Prostate gland (tissue), 2 donors: ENCODE measurements around the gene SCML2. TPM values are rescaled to one million over a fixed set of nuclear protein-coding genes. Genes with fewer than 3 reads are reported as not detected.

Experiments used
- DNase-seq: peaks from one replicate; pipeline ENCODE4 v3.0.0-alpha.2; 2019; ENCODE audit warnings: low spot score
- H3K27ac ChIP-seq, 2 donors: fragments of 200-600 bp; sonication (generic); 2 replicates each; pipeline ENCODE4 v1.5.1; 2017 to 2019
- H3K27me3 ChIP-seq: fragments of 200-600 bp; sonication (generic); replicated peaks from 2 replicates; pipeline ENCODE4 v1.5.1; 2019; ENCODE audit not compliant: insufficient read depth
- H3K36me3 ChIP-seq, 2 donors: fragments of 200-600 bp; sonication (generic); 1 replicate in 1 of 2; 2 replicates in 1 of 2; pipeline versions ENCODE4 v1.5.1 to v1.8.1; 2017 to 2019
- H3K4me1 ChIP-seq: fragments of 200-600 bp; sonication (generic); replicated peaks from 2 replicates; pipeline ENCODE4 v1.5.1; 2019
- H3K4me3 ChIP-seq, 2 donors: fragments of 200-600 bp; sonication (generic); 2 replicates each; pipeline ENCODE4 v1.5.1; 2017 to 2019
- H3K9me3 ChIP-seq: fragments of 200-600 bp; sonication (generic); 2 replicates; pipeline ENCODE4 v1.5.1; 2017
- POLR2A ChIP-seq: fragments of 450-650 bp; IDR thresholded peaks from one replicate; pipeline ENCODE4 v1.6.1; 2016; ENCODE audit warnings: antibody characterized with exemption, mild to moderate bottlenecking
- POLR2AphosphoS5 ChIP-seq: sonication (generic); formaldehyde crosslinking; IDR thresholded peaks from one replicate; pipeline ENCODE4 v1.6.1; 2017; ENCODE audit warnings: antibody characterized with exemption
- WGBS: methylation state at CpG from one replicate; pipeline ENCODE4 v1.1.5; 2018; 5-methylcytosine and 5-hydroxymethylcytosine counted together
- intact Hi-C: fragments of 100-400 bp; cut with DNase I; formaldehyde crosslinking; loops from one replicate; pipeline ENCODE4 v1.14.2; 2022
- total RNA-seq, 2 donors: library from RNA; depleted of rRNA; stranded (reverse); fragments of >200 nt; gene quantifications; one replicate each; pipeline ENCODE4 v1.1.0, GENCODE V29; 2016
- TF ChIP-seq, protein P1 (sequence below), 4 experiments: fragments of 200-600 bp in 2 of 4; fragments of 450-650 bp in 2 of 4; sonication (generic) in 2 of 4; IDR thresholded peaks; 1 replicate in 3 of 4; 2 replicates in 1 of 4; pipeline ENCODE4 v1.5.1; 2016 to 2019; ENCODE audit warnings: antibody characterized with exemption in 4 of 4, mild to moderate bottlenecking in 2 of 4, moderate library complexity in 2 of 4

Gene SCML2
- total RNA-seq, 2 donors from 2014 or later, result 0.36 to 10.6 TPM

- H3K4me3 ChIP-seq, result no peak overlapping the region
- no peaks in the 10 kb centered on the region for H3K27me3 ChIP-seq
- intact Hi-C loops, result no loop called here
- no peak for DNase-seq
- no peaks in the 10 kb centered on the region for H3K36me3 ChIP-seq
- WGBS, result 93% methylated on average over 3 of the region's 4 CpGs
- H3K27ac ChIP-seq, result no peak overlapping the region
- H3K9me3 ChIP-seq, result no peaks in the 10 kb centered on the region
- no peak for TF ChIP-seq POLR2AphosphoS5
- H3K4me1 ChIP-seq, result no peaks in the 10 kb centered on the region
Observed at GRCh38 chrX:18278449-18278848, 76.0 kb downstream of the SCML2 start.

DNA sequence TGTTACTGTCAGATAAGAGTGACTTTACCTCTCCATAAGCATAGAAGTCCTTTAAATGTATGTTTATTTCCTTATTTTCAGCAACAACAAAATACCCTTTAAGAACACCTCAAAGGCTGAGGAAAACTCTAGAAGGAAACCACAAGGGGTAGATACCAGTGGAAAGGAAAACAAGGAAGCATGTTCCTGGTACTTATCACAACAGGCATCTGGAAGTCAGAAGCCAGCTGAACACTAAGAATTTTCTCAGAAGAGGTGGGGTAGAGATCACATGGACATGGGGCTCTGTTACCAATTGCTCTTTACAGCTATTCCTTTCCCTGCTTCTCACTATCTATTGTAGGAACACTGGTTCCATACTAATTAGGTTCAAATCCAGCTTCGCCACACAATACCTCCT, 82.3 kb downstream of the SCML2 start:
- H3K4me1 ChIP-seq, result no peaks in the 10 kb centered on the region
- DNase-seq, result no peak
- no peak overlapping the region for H3K27ac ChIP-seq
- no peaks in the 10 kb centered on the region for H3K9me3 ChIP-seq
- H3K27me3 ChIP-seq, result no peaks in the 10 kb centered on the region
- intact Hi-C loops, result no loop called here
- no peak overlapping the region for H3K4me3 ChIP-seq
- no peaks in the 10 kb centered on the region for H3K36me3 ChIP-seq
- WGBS, result 100% methylated on average over 1 of the region's 1 CpG
- TF ChIP-seq POLR2A, result no peak
- TF ChIP-seq, protein P1, sequence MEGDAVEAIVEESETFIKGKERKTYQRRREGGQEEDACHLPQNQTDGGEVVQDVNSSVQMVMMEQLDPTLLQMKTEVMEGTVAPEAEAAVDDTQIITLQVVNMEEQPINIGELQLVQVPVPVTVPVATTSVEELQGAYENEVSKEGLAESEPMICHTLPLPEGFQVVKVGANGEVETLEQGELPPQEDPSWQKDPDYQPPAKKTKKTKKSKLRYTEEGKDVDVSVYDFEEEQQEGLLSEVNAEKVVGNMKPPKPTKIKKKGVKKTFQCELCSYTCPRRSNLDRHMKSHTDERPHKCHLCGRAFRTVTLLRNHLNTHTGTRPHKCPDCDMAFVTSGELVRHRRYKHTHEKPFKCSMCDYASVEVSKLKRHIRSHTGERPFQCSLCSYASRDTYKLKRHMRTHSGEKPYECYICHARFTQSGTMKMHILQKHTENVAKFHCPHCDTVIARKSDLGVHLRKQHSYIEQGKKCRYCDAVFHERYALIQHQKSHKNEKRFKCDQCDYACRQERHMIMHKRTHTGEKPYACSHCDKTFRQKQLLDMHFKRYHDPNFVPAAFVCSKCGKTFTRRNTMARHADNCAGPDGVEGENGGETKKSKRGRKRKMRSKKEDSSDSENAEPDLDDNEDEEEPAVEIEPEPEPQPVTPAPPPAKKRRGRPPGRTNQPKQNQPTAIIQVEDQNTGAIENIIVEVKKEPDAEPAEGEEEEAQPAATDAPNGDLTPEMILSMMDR (IDR thresholded peaks at IDR 0.05), result no peak
- TF ChIP-seq POLR2AphosphoS5, result no peak

DNA sequence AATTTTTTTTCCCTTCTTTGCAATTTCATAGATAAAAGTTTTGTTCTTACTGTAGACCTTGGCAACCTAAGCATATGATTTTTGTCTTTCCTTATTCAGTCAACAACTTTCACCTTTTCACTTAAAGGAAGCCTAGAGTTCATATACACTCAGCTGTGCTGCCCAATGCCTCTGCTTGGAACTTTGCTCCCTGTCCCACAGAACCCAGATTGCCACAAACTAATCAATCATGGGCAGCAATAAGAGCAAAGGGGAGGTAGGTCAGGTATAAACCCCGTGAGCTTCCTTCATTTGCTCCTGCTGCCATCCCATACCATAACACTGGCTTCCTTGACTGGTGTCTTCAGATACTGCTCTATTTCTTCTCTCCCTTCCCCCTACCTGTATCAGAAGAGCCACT, 82.8 kb downstream of the SCML2 start:
- Histone ChIP-seq H3K27me3 (no peaks in the 10 kb centered on the region), H3K9me3 (no peaks in the 10 kb centered on the region), H3K36me3 (no peaks in the 10 kb centered on the region), H3K4me1 (no peaks in the 10 kb centered on the region), H3K27ac (no peak overlapping the region), H3K4me3 (no peak overlapping the region)
- intact Hi-C loops, result no loop called here
- no peak for TF ChIP-seq POLR2AphosphoS5
- no peak for TF ChIP-seq POLR2A
- TF ChIP-seq, protein P1 (IDR thresholded peaks at IDR 0.05), result no peak
- WGBS, result 88% methylated on average over 1 of the region's 1 CpG
- DNase-seq, result no peak

DNA sequence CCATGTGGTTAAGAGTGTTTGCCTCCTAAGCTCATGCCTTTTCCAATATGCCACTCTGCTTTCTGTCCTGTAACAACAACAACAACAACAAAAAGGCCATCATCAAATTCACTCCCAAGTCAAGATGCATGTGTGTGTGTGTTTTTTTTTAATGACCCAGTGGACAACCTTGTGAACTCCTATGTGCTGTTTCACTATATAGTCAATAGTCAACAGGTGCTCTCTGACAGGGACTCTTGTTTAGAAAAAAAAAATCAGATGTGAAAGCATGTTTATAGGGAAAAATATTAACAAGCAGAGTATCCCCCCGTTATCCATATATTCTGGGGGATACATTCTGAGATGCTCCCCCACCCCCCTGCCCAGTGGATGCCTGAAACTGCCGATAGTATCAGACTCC, 83.2 kb downstream of the SCML2 start:
- Histone ChIP-seq H3K4me1 (no peaks in the 10 kb centered on the region), H3K4me3 (no peak overlapping the region), H3K27ac (no peak overlapping the region), H3K27me3 (no peaks in the 10 kb centered on the region), H3K9me3 (no peaks in the 10 kb centered on the region), H3K36me3 (no peaks in the 10 kb centered on the region)
- TF ChIP-seq POLR2AphosphoS5 (no peak), POLR2A (no peak)
- TF ChIP-seq, protein P1 (IDR thresholded peaks at IDR 0.05), result no peak
- DNase-seq, result no peak
- intact Hi-C loops, result no loop called here
- WGBS, result 85% methylated on average over 2 of the region's 2 CpGs

DNA sequence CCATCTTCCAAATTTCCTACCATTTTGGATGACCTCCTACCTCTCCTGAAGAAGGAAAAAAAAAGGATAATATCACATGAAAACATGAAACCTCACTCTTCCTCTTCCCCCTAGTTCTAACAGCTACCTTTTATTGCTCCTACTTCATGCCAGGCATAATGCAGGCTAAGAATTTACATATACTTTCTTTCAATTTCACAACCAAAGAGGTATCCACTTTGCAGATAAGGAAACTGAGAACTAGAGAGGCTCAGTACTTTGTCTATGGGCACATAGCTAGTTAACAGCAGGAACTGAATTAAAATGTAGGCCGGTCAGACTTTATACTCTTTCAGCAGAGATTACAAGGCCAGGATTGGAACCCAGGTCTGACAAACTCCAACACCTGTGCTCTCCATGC, 99.4 kb downstream of the SCML2 start:
- DNase-seq, result no peak
- Histone ChIP-seq H3K4me1 (no peaks in the 10 kb centered on the region), H3K36me3 (no peaks in the 10 kb centered on the region), H3K9me3 (no peaks in the 10 kb centered on the region), H3K27me3 (no peaks in the 10 kb centered on the region), H3K4me3 (no peak overlapping the region), H3K27ac (no peak overlapping the region)
- TF ChIP-seq POLR2A (no peak), POLR2AphosphoS5 (no peak)
- TF ChIP-seq, protein P1 (IDR thresholded peaks at IDR 0.05), result no peak
- WGBS, result 80% methylated on average over 1 of the region's 1 CpG
- intact Hi-C loops, result no loop called here
